Muscle of back (tissue), 11 donors: ENCODE results near the gene SH3TC2. TPM values are rescaled to one million over a fixed set of nuclear protein-coding genes. Genes with fewer than 3 reads are reported as not detected.

ENCODE experiments used
- DNase-seq, 3 donors: peaks; one replicate each; pipeline versions ENCODE4 v3.0.0 to v3.0.0-alpha.2; 2013
- polyA plus RNA-seq, 10 donors: library from polyadenylated mRNA; unstranded; fragments of 120-200 nt; gene quantifications; one replicate each; pipeline ENCODE4 v1.2.1, GENCODE V29; 2013; ENCODE audit not compliant: insufficient read length in 10 of 10

Gene SH3TC2
- polyA plus RNA-seq, 10 donors: 0.82 to 2.5 (median 2.0) TPM

DNA sequence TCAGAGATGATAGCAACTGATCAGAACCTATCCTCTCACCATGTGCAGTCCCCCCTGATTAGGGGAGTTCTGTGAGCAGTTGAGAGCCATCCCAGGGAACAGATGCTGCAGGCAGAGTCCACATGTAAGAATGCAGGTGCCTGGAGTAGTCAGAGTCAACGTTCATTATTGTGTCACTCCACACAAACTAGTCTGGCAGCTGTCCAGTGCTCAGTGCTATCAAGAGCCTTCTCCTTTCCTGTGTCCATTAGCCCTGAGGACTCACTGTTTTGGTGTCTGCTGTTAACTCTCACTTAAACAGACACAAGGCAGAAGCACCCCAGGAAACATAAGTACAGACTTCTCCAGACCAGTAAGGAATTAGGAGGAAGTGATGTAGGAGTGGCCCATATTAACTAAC, 2.5 kb downstream of the SH3TC2 start:
- DNase-seq: peak in 2 of 3 donors; percentile 8 to 29

DNA sequence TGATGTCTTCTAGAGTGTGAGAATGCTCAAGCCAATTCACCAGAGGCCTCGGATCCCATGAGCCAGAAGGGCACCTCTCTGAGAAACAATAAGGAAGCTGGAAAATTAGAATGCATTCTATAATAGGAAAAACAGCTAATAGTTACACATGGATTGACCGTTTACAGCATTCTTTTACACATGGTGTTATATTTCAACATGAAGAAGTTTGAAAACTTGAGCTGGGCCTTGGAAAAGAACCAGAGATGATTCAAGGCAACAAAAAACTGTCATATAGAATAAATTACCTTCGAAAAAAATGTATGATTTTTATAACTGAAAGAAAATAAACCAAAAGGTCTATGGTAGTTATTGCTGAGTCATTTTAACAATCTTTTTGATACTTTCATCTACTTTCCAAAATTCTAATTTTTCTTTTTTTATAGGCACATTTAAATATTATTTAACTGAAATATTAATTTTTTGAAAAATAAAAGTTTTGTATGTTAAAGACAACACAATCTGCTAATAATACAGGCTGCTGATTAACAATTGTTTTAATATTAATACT, 6.2 kb downstream of the SH3TC2 start:
- DNase-seq: no peak

DNA sequence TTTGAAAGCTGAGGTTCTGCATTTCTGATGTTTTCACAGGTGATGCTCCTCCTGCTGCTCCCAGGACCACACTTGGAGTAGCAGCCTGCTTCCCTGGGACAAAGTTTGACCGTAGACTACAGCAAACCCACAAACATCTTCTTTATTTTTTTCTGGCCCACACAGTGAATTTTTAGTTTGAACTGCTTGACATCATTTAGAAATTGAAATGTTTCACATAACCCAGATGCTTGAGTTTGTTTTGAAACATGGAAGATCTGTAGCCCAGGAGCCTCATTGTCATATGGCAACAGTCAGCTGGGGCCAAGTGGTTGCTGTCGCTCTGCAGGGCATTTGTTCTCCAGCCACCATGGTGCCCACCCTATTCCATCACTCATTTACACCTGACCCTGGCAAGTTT, 8.4 kb downstream of the SH3TC2 start:
- no peak for DNase-seq

DNA sequence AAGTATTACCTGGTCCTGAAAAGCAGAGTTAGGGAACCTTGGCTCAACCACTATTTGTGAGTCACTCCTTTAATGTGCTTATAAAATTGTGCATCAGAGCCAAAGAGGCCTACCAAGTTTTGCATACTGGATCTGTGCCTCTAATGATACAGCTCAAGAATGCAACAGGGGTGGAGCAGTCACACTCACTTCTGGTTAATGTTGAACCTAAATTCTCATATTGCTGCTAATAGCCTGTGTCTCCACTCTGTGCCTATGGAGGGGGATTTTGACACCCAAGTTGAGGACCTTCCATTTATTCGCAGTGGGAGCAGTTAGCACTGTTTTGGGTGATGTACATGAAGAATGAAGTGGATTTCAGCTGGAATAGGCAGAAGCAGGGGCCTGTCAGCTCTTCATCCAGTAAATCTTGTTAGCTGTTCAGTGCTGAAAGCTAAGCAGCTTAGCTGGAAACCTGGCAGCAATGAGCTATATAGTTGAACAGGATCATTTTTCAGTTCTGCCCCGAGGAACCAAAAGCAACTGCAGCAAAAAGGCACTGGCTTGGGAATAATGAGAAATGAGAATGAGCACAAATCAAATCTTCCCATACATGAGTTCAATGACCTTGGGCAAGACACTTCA, 9.7 kb downstream of the SH3TC2 start:
- DNase-seq: peak; percentile 25 to 65 (median 33)

DNA sequence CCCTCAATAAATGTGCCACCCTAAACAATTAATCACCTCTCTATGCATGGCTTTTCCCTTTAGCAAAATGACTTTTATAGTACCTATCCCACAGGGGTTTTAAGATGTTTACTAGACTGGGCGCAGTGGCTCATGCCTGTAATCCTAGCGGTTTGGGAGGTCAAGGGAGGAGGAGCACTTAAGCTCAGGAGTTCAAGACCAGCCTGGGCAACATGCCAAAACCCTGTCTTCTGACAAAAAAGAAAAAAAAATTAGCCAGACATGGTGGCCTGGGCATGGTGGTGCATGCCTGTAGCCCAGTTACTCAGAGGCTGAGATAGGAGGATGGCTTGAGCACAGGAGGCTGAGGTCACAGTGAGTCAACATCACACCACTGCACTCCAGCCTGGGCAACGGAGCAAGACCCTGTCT, 13.5 kb downstream of the SH3TC2 start:
- no peak for DNase-seq

DNA sequence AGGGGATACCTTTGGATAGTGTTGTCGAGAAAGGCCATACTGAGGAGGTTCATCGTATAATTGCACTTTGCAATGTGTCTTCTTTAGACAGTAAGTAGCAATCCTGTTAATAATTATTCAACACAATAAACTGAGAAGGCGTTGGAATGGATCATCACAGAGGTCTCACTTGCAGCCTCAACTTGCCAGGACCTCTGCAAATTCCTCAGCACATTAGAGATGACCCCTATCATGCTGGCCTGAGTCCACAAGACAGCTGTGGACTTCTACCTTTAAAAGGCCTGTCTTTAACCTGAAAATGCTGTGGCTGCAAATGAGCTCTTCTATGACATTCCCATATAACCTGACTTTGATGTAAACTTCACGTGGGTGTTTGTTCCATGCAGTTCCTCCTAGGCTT, 14.1 kb downstream of the SH3TC2 start:
- no peak for DNase-seq

DNA sequence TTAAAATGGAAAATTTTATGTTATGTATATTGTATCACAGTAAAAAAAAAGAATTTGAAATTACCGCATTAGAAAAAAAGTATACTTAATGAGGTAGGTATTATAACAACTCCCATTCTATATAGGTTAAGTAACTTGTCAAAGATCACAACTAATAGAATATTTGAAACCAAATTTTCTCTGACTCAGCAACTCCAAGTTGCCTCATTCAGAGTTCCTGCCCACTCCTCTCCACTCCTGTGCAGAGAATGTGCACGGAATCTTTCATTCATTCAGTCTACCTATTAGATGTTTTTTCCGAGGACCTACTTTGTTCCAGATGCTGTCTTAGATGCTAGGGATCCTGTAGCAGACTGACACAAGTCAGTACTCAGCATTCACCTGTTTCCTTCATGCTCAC, 15.4 kb downstream of the SH3TC2 start:
- no peak for DNase-seq

DNA sequence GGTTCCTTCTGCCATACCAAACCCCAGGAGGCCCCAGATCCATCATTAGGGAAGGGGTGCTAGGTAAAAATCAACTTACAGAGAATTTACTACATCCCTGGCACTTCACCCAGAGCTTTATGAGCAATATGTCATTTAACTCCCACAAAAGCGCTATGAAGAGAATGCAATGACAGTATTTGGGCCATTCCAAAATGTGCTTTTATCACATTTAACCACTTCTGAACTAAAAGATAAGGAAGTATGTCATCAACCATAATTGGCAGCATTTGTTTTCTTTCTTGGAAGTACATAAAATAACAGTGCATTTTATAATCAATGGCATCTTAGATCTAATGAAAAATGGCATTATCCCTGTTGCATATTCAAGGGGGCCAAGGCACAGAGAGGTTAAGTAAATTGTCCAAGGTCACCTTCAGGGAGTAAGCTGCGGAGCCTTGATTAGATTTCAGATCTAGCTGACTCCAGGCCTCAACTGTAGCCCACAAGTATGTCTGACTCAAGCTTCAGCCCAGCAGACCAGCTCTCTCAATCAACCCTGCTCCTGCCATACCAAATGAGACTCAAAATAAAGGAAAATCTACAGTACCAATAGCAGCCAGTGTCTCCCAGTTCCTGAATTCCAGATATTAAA, 16.5 kb downstream of the SH3TC2 start:
- DNase-seq: no peak

DNA sequence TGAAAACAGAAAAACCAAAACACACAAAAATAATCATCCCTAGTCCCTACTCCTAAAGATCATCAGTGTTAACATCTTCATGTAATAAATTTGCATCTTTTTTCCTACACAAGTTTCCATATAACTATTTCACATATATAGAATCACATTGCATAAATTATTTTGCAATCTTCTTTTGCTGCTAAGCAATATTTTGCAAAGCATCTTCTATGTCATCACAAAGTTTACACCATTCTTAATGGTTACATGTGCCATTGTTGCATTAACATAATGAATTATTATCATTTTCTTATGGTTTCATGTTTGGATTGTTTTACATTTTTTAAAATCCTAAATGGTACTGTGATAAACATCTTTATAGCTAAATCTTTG, 17.8 kb downstream of the SH3TC2 start:
- no peak for DNase-seq

DNA sequence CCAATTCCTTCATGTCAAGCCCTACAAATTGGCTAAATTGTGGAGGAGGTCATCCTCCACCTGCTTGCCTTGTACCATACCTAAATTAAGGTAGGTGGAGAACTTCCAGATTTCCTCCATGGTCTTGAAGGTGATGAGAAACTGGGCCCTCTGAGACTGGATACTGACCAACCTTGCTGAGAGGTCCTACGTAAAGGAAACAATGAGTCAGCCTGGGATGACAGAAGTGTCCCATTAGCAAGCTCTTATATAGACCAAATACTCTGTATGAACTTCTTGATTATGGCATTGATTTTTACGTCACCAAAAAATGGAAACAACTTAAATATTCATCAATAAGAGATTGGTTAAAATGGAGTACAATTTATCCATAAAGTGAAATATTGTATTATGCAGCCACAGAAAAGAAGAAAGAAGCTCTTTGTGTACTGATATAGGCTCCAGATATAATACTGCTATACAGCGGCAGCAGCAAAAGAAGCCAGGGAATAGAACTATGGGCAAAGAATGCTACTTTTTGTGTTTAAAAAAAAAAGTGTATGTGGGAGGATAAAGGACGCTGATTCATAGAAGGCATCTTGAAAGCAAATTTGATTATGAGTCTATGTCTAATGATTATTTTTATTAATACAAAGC, 18.3 kb downstream of the SH3TC2 start:
- no peak for DNase-seq

DNA sequence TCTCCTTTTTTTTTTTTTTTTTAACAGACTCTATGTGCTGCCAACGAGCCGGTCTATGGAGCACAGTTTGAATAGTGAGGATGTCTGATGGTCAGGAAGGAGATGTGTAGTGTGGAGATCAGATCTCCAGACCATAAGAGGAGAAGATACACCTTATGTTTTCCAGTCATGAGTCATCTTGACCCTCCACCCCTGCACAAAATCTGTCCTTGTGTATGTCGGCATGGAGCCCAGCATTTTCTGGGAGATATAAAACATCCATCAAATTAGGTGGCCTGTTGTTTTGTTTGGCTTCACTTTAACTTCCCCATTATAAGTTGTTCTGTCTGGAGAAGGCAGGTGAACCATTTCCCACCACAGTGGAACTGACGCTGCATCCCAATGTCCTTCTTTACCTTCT, 19.2 kb downstream of the SH3TC2 start:
- DNase-seq: no peak

DNA sequence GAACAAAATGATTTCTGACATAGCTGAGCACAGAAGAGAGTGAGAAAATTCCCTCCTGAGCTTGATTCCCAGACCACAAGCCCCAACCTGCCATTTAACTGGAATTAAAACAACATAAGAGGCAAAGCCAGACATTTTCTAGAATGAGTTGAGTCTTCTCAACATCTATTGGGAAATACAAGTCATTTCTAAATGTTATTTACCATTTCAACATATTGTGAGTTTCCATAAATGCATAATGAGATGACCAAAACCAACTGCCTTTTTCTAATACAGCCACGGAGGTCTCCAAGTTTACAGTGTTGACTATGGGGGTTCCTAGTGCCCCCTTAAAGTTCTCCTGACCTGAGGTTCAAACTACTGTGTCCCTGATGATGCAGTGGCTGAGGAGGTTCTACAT, 20.0 kb downstream of the SH3TC2 start:
- no peak for DNase-seq

DNA sequence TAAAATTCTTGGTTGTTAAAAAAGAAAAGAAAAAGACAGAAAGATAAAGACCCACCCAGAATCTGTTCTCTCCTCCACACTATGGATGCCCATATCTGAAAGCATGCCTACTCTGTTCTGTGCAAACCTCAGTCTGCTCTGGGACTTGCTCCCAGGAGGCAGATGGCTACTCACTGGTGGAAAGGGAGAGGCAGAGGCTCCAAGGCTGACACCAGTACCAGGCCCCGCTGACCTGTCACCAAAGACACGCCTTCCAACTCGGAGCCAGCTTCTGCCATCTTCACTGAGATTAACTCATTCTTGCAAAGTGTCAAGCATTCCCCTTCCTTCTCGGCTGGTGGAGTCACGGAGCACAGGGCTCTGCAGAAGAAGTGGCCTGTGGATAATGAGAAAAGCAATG, 21.6 kb downstream of the SH3TC2 start:
- no peak for DNase-seq

DNA sequence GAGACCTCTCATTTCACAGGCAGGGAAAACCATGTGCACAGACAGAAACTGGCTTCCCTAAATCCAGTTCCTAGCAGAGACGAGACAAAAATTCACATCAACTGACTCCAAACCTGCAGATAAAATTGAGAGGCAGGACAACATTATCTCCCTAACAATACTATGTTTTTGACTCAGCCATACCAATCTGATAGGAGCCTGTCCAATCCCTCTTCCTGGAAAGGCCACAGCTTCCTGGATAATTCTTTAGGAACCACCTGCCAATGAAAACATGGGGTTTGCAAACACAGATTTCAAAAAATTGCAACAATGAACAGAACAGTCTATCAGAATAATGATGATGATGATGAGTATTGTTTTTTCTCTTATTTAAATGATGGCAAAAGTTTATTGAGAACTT, 22.4 kb downstream of the SH3TC2 start:
- DNase-seq: no peak

DNA sequence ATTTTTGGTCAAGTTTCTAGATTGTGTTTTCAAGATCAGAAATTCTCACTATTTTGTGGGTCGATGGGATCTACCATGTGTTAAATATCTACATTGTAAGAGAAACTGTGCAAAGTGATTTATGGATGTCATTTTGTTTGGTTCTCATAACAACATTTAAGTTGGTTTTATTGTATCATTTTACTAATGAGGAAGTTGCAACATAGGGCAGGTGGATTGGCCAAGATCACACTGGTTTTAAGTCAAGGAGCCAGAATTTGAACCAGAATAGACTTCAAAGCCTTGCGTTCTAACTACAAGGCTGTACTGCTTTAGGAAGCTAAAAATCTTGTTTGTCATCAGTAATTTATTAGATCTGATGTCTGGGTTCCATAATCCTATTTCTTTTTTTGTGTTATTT, 23.4 kb downstream of the SH3TC2 start:
- no peak for DNase-seq

DNA sequence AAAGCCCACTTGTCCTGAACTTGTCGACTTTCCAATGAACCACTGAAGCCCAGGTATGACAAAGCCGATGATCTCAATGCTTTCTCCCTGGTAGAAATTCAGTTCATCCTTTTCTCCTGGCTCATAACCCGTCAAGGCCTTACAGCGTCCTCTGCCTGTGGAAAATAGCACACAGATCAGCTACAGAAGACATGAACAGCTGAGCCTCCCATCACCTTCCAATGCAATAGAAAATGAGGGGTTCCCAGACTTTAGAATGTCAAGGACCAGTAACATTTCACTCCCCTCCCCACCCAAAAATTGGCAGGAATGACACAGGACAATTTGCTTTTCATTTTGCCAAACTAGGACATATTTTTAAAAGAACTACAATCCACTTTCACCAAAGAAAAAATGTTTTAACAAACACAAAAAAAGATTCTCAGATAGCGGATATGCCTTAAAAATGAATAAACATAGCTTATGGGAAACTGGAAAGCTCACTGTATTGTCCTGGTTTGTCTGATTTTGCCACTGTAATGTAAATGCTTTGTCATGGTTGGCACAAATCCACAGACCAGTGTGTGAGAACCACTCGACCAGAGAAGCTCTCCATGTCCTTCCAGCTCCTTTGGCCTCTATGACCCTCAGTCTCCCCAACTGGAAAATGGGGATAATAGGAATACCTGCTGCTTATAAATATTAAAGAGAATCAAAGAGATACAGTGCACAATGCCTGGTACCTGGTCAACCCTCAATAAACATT, 24.4 kb downstream of the SH3TC2 start:
- no peak for DNase-seq

DNA sequence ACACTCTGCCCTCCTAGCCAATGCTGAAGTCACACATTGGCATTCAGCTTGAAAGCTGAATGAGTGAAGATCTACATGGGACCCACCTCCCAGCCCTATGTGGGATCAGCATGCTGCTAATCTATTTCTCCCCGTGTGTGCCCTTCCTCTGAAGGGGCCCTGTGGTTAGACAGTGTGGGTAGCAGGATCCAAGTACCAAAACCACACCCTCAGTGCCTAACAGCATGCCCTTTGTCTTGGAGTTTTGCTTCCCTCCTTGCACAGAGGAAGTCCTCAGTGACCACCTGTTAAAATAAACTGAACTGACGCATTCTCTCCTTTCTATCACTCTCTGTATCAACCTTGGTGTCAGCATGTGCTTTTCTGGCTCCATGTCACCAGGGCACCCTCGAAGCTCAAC, 25.0 kb downstream of the SH3TC2 start:
- no peak for DNase-seq

DNA sequence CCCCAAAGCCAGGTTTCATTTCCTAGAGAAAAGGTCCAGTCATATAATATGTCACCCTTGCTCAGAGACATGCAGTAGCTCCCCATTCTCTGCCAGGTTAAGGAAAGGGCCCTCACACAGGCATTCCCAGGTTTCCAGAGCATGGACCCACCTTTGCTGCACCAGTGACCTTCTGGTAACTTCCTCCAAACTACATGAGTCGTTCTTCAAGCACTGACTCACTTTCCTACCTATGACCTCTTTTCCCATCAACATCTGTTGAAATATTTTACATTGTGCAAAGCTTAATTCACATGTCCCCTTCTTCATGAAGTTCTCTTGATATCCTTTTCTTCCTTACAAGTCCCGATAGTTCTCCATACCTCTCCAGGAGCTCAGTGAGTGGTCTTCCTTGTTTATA, 25.9 kb downstream of the SH3TC2 start:
- DNase-seq: no peak

DNA sequence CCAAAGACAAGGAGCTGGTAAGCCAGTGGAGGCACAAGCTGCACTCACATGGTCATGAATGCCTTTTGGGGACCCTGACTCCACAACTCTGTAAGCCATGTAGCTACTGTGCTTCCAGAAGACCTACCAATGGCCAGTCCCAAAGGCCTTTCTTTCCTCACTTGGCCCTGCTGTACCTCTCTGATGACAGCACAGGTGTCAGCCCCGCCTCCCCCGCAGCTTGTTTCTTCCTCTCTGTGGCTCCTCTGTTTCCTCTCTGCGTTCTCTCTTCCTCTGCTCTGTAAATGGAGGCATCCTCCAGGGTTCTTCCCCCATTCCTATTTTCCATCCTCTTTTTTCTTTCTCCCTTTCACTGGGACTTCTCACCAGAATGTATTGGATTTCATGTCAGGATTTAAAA, 26.7 kb downstream of the SH3TC2 start:
- DNase-seq: no peak

DNA sequence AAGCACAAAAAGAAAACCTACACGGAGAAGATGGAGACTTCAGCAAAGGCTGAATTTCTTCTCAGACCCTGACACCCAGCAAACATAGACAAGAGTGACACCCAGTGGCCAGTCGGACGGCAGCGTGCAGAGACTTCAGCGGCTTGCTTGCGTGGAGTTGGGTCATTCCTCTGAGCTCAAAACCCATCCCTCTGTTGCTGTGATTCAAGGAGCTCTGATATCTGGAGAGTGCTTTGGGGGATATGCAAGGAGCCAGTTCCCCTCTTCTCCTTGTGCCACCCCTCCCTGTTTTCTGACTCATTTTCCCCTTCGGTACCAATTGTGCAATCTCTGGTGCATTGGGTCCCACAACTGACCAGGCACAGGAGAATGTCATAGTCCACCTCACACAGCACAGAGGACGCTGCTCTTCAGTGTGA, 27.5 kb downstream of the SH3TC2 start:
- DNase-seq: peak; percentile 64 to 85 (median 75)

DNA sequence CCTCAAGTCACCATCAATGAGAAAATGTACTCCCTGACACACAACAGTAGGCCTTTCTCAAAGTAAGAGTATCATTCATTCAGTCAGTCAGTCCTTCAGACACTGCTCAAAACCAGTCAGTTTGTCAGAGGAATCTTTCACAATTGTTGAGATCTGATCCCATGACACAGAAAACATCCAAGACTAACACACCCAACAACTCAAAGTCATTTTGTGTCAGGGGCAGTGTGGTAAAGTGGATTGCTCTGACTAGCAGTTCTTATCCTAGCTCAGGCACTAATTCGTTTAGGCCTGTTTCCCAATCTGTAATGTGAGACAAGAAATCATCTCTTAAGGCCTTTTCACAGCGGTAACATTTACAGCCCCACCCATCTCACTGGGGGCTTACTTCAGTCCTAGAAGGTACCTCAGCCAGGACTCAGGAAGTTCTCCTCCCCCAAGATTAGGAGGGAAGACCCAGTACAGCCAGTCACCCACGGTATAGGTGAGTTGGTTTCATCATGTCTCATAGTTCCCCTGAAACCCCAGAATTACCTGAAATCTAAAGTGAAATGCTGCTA, 31.9 kb downstream of the SH3TC2 start:
- DNase-seq: no peak

DNA sequence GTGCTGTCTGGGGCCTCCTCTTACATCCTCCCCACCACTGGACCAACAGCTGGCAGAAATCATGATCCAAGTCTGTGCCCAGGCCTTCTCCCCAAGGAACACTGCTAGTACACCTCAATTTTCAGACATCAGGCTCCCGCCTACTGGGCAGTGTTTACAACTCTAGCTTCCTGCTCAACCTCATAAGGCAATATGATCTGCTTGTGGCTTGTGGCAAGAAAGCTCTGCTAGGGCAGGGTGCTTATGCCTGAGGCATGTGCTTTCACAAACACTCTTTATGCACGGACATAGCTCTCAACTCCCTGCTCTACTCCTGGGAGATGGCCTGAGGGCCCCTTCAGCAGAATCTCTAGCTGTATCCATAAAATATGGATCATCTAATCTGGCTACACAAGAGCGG, 32.5 kb downstream of the SH3TC2 start:
- DNase-seq: no peak
